Medulla oblongata (tissue), 1 donor: ENCODE results near the gene PPP1R9A.

Experiments
- DNase-seq: peaks from one replicate; pipeline ENCODE4 v3.0.0-alpha.2; 2015; ENCODE audit errors: extremely low spot score

PPP1R9A gene

DNA sequence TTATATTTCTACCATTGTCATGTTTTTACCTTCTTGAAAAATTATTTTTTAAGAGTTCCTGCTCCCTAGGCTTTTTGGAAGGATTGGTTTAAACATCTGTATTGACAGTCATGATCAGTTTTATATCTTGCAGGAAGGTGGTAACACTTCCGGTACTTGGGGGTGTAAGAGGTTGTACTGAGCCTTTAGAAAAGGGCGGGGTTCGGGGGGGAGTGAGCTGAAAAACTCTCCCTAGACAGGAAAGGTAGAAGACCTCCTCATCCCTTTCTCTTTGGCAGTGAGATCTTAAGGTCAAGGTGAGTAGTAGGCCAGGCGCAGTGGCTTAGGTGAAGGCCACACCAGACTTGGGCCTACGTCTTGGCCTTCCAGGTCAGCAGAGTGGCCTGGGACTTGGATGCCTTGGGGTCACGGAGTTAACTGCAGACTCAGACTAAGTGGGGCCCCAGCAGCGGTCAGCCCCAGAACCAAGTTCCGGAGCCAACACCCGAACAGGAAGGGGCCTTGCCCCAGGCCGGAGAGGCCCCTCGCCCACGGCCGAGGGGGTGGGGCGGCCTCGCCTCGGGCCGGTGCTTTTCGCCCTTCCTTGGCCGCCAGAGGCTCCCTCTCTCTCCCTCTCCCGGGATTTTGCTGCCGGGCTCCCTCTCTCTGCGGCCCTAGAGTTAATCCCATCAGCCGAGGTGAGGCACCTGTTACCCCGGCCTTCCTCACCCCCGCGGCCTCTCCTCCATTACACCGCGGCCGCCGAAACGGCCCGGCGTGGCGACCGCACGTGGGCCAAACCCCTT lies at the start of gene PPP1R9A:
TSS of gene PPP1R9A (plus strand) at position 569 of the 785 bp plus-strand sequence. CDS start 2,520 bp downstream, outside the sequence.
- peak; percentile 65 for DNase-seq

- DNase-seq = no peak
These were observed 36.3 kb upstream of the PPP1R9A start for GRCh38 chr7:94871132-94871531.

DNA sequence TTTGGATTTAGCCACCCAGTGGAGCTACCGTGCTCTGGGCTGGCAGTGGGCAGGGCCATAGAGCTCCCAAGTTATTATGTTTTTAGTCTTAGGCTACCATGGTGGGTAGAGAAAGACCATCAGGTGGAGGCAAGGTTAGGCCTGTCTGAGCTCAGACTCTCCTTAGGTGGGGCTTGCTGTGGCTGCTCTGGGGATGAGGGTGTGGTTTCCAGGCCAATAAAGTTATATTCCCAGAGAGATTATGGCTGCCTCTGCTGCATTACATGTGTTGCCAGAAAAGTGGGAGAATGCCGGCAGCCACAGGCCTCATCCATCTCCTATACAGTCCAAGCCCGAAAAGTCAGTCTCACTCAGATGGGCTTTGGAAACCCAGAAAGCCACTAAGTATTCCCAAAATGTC lies 34.2 kb upstream of the PPP1R9A start:
- DNase-seq = no peak

DNA sequence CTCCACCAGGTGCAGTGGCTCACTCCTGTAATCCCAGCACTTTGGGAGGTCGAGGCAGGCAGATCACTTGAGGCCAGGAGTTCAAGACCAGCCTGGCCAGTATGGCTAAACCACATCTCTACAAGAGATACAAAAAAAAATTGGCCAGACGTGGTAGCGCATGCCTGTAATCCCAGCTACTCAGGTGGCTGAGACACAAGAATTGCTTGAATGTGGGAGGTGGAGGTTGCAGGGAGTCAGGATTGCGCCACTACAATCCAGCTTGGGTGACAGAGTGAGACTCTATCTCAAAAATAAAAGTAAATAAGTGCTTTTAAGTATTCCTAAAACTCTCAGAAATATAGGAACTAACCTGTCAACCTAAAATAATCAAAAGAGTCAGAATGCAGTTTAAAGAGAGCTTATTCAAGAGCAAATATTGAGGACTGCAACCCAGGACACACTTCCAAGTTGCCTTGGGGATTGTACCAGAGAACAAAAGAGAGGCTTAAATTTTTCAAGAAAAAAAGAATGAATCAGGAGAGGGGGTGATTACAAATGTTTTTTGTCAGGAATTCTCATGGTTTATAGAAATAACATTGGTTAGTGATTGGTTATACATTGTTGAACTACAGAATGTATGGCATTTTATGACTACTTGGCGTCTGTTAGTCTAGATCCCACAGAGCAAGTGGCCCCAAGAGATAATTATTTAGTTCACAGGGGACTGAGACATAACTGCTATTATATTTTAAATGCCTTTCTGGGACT lies 33.2 kb upstream of the PPP1R9A start:
- no peak for DNase-seq

DNA sequence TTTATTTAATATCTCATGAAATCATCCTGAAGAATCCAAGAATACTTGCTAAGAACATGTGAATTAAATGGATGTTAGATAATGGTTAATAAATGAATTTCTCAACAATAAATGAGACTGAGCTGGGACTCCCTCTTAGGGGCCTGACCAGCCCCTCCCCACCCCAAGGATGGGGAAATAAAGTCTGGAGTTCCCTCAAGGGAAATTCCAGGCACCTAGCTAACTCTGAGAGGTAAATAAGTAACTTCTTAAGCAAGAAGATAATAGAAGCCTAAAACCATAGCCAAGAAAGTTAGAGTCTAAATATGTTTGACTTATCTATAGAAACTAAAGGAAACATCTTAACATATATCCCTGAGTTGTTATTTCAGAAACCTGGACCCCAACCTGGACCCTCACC lies 32.2 kb upstream of the PPP1R9A start:
- no peak for DNase-seq

GRCh38 chr7:94877731-94878670 lies 29.4 kb upstream of the PPP1R9A start:
- DNase-seq = no peak

DNA sequence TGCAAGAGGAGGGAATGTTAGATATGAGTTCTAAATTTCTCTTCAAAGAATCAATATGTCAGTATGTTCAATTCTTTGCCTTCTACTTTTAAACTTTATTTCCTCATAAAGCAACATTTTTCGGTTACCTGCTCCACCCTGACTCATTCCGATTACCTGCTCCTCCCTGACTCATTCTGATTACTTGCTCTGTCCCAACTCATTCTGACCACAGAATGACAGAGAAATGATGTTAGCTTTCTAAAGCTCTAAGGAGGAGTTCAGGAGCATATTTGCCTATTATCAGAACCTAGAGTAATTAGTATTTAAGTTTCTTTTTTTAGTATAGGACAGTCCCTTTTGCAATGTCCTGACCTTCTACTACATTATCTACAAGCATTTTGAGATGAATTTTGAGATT lies 24.5 kb upstream of the PPP1R9A start:
- no peak for DNase-seq

DNA sequence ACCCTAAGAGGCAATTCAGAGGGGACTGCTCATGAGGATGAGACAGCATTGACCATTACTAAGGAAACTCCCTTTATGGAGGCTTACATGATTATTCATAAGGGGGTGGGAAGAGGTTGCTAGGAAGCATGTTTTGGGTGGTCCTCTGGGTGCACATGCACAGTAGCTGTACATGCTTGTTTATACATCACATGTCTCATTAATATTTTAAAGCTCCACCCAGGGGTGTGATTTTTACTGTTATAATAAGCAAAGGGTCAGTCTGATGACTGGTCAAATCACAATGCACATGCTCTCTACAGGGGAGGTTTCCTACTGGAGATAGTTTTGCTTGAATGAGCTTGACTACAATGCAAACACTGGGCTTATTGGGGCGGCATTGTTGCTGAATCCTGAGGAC lies 23.8 kb upstream of the PPP1R9A start:
- DNase-seq = no peak

DNA sequence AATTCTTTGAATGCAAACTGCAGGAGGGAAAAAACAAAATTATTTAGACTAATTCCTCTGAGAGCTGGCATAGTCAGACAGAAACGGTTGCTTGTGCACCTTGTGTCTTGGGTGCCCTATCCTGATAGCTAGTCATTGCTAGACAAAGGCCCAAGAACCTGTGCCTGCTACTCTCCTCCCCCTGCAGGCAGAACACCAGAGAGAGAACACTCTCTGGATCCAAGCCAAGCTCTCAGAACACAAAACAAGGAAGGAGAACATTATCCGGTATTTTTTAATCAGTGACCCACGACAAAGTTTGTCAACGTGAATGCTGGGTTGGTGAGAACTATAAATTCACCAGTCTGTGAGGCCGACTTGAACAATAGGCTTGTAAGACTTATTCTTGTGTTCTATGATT lies 18.8 kb upstream of the PPP1R9A start:
- no peak for DNase-seq

- no peak for DNase-seq
These were observed 18.3 kb upstream of the PPP1R9A start for GRCh38 chr7:94888995-94889523.

- DNase-seq = no peak
These were observed 17.2 kb upstream of the PPP1R9A start for GRCh38 chr7:94890216-94890615.

DNA sequence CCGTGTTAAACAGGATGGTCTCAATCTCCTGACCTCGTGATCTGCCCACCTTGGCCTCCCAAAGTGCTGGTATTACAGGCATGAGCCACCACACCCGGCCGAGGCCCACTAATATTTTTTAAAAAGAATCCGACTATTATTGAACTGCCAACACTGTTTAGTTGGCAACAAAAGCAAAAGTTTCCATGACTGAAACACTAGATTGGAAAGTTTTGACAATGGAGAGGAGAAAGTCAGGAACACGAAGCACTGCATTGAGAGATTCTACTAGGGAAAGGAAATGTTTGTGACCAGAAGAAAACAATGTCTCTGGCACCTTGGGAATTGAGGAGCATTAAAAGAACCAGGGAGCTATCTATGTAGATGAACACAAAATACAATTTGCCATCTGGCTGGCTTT lies 13.7 kb upstream of the PPP1R9A start:
- DNase-seq = no peak

GRCh38 chr7:94897541-94897940 lies 9.9 kb upstream of the PPP1R9A start:
- DNase-seq = no peak

DNA sequence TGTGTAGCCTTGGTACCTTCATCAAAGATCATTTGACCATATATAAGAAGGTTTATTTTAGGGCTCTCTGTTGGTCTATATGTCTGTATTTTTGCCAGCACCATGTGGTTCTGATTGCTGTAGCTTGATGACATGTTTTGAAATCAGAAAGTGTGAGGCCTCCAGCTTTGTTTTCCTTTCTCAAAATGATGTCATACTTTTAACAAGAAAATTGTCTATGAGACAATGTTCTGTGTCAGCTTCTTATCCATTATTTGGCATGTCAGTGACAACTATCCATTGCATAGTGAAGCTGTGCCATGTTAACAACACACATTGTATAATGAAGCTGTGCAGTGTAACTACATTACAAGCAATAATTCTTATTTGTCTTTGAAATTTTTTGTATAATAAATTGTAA lies 9.1 kb upstream of the PPP1R9A start:
- no peak for DNase-seq

- DNase-seq = no peak
These were observed 5.4 kb upstream of the PPP1R9A start for GRCh38 chr7:94901981-94902380.

DNA sequence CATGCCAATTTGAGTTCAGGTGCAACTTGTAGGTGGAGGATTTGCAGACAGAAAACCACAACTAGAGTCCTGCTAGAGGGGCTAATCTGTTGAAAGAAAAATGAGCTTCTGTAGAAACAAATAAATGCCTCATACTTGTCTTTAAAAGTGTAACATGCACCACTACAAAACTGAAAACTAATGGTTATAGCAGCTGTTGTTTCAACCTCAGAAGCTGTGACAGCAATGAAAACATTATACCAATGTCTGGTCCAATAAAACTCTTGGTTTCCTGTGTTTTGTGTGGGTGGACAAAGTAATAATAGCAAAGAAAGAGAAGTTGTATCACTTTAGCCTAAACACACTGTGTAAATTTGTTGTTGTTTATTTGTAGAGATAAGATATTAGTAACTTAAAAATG lies 3.4 kb upstream of the PPP1R9A start:
- no peak for DNase-seq

DNA sequence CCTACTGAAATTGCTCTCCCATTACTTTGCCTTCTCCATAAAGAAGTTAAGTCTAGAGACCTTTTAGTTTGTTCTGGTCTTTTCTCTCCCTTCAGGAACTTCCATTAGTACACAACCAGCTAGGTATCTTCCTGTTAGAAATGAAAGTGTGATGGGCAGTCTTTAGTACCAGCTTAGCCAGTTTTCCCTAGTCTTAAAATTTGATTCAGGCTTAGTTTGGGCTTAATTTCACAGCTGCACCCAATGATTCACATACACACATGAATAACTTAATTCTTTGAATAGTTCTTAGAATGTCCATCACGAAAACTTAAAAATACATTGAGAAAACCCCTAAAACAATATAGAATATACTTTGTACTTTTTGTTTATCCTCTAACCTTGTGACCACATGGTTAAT lies 2.4 kb upstream of the PPP1R9A start:
- DNase-seq = no peak

GRCh38 chr7:94906065-94906851 lies 1.1 kb upstream of the PPP1R9A start:
- no peak for DNase-seq

DNA sequence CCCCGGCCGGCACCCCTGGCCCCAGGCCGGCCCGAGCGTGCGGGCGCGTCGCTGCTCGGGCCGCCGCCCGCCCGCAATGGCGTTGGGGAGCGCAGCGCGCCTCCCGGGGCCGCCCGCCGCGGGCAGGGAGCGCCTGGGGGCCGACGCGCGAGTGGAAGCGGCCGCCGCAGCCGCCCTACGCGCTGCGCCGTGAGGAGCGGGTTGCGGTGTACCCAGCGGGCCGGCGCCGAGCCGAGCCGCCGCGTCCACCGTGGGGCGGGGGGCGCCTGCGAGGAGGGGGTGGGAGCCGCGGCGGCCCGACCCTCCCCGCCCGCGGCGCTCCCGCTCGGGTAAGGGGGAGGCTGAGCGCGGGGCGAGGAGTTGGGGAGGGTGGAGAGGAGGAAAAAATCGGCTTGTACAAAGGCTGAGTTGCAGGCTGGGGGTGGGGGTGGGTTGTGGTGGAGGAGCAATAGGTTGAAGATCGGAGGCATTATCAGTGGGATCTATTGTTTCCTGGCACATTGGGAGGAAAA lies 473 bp downstream of the PPP1R9A start:
- peak; percentile 46 for DNase-seq

DNA sequence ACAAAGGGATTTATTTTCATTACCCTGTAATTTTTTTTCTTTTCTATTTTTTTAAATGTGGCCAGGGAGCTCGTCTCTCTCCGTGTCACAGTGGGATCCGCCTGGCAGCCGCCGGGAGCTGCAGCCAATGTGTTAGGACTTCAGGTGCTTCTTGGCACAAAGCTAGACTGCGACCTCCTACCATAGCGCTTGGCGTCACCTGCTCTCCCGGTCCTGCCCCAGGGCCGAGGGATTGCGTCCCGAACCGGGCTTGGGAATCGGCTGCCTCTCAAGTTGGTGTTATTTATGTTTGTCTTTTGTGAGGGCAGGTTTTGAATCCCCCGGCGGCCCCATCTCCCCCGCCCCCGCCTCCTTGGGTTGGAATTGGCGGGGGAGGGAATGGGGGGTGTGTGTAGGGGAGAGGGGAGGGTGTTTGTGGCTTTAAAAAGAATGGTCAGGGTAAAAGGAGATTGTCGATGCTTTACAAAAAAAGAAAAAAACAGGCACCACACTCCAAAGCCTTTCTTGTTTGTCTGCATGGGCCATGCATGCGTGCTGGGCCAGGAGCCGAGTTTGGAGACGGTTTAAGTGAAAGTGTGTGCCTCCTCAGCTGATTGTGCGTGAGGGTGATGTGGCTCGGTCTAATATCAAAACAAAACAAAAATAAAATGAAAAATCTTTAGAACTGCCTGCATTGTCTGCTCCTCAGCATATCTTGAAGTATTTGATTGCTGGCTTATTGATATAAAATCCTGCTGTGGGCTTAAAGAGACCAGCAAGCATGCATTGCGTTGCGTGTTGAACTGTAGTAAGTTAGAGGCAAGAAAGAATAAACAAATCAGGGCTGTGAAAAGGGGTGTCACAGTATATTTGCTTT lies 1.2 kb downstream of the PPP1R9A start:
- peak; percentile 65 for DNase-seq
